Kidney tubule cell (primary cell): ENCODE measurements around the gene PORCN.
A peak's percentile ranks its signal among the peaks of the same experiment; 100 is the strongest.

Experiments used
- DNase-seq: peaks from one replicate; pipeline ENCODE4 v3.0.0-alpha.2; 2018; ENCODE audit warnings: low spot score

Gene PORCN

DNA sequence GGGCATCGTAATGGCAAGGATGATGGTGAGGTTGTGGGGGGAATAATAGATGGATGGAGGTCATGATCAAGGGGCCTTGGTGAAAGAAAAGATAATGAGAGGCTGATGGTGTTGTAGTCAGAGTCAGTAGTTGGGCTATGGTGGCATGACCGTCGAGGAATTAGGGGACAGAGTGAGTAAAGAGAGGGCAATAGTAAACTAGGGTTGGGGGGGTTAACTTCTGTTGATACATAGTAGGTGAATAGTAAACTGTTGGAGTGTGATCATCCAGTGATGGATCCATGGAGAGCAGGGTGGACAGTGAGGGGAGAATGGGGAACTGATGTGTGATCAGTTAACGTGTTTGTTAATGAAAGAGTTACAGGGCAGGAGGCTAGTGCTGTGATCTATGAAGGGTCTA lies 31.9 kb upstream of the PORCN start:
- DNase-seq, result no peak

DNA sequence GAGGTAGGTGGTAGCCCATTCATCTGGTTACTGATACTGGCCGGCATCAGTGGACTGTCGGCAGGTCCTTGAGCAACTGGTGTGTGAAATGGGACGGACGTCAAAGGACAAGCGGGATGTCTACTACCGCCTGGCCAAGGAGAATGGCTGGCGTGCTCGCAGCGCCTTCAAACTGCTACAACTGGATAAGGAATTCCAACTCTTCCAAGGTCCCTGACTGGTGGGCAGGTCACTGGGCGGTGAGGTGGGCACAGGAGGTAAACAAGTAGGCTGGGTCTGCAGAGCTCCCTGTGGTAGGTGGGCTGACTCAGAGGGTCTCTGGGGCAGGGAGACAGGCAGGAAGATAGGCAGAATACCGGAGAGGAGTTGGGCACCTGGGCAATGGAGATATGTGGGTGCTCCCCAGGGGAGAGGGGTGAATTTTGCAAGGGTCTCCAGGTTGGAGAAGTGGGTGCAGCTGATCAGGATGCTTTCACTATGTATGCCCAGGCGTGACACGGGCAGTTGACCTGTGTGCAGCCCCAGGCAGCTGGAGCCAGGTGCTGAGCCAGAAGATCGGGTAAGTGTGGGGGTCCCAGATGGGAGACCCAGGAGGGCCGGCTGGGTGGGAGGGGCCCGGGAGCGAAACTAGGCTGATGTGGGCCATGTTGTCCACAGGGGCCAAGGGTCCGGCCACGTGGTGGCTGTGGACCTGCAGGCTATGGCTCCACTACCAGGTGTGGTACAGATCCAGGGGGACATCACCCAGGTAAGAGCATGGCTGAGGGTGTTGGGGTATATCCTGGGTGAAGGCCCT lies 30.6 kb upstream of the PORCN start:
- DNase-seq, result no peak

DNA sequence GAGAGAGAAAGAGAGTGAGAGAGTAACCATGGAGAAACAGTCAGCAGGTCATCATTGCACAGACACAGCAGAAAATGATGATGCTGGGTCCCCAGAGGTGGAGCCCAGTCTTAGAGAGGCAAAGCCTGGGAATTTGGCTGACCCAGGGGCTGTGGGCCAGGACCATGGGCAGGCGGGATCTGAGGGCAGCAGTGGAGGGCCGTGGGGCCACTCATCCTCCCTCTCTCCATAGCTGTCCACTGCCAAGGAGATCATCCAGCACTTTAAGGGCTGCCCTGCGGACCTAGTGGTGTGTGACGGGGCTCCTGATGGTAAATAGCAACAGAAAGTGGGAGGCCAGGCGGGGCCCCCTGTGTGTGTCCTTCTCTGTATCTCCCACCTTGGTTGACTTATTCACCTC lies 30.0 kb upstream of the PORCN start:
- DNase-seq, result no peak

DNA sequence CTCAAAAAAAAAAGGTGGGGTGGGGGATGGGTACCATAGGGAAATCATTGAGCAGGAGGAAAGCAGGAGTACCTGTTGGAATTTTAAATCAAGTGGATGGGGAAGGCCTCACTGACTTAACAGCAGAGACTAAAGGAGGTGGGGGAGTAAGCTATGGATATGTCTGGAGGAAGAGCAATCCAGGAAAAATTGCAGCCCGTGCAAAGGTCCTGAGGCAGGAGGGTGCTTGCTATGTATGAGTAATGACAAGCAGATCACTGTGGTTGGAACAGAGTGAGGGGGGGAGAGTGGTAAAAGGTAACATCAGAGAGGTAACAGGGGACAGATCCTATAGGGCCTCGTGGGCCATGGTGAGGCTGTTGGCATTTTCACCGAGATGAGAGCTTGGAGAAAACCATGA lies 28.6 kb upstream of the PORCN start:
- no peak for DNase-seq

DNA sequence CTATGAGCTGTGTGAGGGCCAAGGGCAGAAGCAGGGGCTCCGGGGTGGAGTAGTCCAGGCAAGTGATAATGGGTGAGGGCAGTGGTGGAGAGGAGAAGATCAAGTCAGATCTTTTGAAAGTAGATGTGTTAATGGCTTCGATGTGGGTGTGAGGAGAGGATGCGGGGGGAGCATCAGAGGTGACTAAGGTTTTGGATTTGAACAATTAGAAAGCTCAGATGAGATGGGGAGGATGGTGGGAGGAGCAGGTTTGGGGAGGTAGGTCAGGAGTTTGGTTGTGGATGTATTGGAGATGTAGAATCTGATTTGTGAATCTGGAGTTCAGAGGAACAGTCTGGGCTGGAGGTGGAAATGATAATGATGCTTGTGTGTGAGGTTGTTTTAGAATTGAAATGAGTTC lies 28.2 kb upstream of the PORCN start:
- DNase-seq, result no peak

DNA sequence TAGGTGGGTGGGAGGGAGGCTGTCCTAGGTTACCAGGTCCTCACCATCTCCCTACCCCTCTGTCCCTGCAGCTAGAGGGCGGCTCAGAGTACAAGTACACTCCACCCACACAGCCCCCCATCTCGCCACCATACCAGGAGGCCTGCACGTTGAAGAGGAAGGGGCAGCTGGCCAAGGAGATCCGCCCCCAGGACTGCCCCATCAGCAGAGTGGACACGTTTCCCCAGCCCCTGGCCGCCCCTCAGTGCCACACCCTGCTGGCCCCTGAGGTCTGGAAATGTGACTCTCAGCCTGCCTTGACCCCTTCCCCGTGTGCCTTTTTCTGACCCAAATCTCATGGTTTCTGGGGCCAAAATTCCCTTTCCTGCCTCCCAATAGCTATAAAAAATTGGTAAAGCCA lies 26.3 kb upstream of the PORCN start:
- DNase-seq, result no peak

DNA sequence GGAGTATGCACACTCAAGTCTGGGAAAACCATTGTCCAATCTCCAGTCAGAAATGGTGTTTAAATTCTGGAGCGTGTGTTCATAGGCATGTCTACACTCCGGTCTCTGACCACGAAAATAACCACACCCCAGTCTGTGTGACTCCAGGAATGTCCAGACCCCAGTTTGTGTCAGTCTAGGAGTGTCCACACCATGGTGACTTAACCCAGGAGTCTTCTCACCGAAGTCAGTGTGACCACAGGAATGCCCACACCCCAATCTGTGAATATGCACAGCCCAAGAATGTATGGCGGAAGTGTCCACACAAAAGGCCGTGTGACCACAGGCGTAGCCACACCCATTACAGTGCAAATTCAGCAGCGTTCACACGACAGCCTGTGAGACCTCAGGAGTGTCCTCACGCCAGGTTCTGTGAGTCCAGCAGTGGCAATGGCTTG lies 21.4 kb upstream of the PORCN start:
- DNase-seq, result peak; percentile 96

DNA sequence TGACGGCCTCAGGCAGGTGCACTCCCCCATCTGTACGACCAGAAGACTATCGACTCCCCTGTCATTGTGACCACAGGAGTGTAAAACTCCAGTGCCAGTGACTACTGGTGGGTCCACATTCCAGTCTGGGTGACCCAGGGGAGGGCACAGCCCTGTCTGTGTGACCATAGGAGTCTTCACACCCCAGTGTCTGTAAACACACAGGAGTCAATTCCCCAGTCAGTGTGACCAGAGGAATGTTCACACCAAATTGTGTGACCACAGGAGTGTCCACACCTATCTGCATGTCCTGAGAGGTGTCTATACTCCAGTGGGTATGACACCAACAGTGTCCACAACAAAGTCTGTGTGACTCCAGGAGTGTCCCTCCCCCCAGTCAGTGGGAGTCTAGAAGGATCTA lies 20.8 kb upstream of the PORCN start:
- no peak for DNase-seq

DNA sequence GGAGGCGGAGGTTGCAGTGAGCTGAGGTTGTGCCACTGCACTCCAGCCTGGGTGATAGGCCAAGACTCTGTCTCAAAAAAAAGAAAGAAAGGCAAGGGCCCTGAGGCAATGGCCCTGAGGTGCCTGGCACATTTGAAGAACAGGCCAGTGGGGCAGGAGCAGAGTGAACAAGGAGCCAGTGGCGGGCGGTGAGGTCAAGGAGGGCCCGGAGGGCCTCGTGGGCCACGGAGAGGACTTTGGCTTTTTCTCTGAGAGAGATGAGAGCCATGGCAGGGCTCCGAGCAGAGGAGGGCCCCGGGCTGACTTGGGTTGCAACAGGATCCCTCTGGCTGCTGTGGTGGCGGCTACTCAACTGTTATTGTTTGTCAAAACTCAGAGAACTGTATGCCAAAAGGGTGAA lies 19.5 kb upstream of the PORCN start:
- DNase-seq, result no peak

DNA sequence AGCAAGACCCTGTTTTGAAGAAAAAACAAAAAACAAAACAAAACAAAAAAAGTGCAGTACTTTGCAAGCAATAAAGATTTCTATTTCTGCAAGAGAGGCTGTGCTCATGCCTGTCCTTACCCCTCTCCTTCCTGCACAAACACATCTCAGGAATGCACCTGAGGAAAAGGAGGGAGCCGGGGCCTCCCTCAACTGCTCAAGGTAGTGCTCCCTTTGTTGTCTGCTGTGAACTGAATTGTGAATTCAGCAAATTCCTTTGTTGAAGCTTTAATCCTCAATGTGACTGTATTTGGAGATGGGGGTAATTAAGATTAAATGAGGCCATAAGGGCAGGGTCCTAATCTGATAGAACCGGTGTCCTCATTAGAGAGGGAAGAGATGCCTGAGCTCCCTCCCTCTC lies 18.9 kb upstream of the PORCN start:
- no peak for DNase-seq

DNA sequence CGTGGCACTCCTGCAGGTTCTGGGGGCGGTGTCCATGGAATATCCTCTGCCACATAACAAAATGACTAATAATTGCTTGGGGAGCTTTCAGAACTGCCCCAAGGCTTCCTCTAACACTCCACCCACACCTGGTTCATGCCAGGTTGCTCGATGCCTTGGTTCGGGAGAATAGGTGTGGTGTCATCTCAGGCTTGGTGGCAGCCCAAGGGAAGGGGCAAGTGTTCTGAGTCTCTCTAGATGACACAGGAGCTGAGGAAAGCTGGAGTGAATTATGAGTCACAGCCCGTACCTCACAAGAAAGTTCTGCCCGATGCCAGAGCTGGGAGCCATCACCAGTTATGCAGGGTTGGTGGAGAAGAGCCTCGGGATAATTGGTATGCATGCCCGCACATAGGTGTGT lies 18.1 kb upstream of the PORCN start:
- peak; percentile 59 for DNase-seq

DNA sequence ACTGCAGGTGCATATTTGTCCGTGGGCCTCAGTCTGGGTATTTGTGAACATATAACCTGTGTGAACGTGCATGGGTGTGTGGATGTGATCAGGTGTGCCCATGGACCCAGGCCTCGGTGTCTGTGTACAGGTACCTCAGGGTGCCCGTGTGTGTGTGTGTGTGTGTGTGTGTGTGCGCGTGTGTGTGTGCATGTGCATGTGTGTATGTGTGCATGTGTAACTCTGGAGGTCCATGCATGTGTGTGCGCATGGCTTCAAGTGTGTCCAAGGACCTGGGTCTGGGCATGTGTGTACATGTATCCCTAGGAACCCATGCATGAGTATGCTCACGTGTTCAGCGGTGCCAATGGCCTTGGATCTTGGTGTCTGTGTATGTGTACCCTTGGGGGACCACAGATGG lies 17.0 kb upstream of the PORCN start:
- no peak for DNase-seq

DNA sequence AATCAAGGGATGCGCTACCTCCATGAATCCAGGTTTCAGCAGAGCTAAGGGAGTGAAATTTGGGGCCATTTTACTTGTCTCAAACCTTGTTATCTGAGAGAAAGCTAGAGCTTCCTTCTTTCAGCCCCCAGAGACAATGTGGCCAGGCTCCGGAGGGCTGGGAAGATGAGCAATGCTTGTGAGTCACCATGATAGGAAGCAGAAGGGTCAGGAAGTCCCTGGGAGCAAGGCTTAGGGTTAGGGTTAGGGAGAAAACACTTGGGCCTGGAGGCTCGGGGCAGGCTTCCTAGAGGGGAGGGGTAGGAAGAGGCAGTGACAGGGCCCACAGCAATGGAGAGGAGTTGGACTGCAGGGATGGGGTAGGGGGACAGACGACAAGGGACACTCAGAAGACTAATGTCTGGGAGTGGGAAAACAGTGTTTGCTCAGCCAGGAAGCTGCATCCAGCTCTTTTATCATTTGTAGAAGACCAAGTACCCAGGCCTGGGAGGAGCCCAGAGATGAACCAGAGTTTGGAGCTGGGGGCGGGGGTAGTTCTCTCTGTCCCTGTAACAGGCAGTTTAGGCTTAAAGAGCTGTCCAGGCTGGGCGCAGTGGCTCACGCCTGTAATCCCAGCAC lies 16.4 kb upstream of the PORCN start:
- DNase-seq, result peak; percentile 50

DNA sequence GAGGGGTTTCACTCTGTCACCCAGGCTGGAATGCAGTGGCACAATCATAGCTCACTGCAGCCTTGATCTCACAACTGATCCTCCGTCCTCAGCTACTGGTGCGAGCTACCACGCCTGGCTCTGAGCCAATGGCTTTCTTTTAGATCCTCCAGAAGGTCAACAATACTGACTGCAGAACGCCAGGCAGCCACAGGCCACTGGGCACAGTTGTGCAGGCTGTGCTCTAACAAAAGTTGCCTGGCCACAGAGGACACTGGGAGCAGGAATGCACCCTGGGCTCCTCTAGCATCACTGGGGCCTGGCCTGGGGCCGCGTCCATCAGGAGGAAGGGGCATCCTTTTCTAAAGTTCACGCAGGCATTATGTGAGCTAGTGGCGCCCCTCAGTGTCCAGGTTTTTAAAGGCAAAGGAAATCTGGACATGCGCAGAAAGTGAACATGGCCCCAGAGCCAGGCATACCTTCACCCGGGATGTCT lies 14.9 kb upstream of the PORCN start:
- peak; percentile 55 for DNase-seq

DNA sequence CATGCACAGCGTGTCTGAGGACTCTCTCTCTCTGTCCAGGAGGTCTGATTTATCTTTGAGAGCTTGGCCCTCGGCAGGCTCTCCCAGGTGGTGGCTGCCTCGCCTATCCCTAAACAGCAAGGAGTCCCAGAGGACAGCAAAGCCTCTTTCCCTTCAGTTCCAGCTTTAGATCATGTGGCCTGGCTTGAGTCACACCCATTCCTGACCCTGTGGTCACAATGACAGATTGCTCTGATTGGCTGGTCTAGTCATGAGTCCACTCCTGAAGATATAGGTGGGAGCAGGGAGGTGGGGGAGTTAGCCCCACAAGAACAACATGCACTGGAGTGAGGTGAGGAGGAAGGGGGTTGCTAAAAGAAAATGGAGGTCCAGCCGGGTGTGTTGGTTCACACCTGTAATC lies 12.1 kb upstream of the PORCN start:
- peak; percentile 41 for DNase-seq

DNA sequence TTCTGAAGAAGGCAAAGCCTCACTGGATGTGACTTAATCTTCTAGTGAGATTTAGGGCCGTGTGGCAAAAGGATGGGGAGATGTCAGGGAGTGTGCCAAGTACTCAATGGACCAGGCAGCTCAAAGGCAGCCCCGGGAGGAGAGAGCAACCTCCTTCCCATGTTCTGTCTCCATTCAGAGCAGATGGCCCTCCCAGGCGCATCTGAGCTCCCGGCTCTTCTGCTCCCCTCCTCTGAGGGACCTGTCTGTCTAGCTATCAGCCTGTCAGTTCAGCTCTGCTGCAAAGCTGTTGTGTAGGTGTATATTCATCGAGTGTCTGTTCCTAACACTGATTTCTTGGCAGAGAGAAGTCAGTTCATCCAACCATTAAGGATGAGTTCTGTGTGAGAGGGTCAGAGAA lies 10.9 kb upstream of the PORCN start:
- no peak for DNase-seq

DNA sequence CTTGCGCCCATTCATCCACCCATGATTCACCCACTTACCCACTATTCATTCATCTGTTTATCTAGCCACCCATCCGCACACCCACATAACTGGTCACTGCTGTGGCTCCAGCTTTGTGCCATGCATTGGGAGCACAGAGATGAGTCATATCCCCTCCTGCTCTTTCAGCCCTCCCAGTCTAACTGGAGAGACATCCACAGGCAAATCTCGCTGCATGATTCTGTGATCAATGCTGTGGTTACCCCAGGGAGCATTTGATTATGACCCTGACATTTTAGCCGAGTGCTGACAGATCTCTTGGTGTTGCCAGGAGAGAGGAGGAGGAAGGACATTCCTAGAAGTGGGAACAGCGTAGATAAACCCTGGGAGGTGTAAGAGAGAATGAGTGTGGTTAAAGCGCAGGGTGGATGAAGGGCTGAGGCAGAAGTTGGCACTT lies 10.4 kb upstream of the PORCN start:
- DNase-seq, result peak; percentile 97

DNA sequence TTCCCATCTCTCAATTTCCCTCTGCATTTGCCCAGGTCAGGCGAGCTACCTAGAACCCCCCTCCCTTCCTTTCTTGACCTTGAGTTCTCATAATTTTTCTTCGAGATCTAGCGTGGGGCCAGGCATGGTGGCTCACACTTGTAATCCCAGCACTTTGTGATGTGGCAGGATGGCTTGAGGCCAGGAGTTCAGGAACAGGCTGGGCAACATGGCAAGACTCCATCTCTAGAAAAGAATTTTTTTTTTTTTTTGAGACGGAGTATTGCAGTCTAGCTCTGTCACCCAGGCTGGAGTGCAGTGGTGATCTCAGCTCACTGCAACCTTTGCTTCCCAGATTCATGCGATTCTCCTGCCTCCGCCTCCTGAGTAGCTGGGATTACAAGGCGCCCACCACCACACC lies 4.5 kb upstream of the PORCN start:
- DNase-seq, result no peak

DNA sequence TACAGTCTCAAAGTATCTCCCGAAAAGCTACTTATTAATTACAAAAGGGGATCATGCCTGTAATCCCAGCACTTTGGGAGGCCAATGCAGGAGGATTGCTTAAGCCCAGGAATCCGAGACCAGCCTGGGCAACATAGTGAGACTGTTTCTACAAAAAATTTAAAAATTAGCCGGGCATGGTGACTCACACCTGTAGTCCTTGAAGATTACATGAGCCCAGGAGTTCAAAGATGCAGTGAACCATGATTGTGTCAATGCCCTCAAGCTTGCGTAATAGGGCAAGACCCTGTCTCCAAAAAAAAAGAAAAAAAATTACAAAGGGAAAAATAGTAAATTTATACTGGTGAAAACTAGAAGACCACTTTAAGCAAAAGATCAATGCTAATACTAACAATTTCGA lies 3.3 kb upstream of the PORCN start:
- DNase-seq, result peak; percentile 57

DNA sequence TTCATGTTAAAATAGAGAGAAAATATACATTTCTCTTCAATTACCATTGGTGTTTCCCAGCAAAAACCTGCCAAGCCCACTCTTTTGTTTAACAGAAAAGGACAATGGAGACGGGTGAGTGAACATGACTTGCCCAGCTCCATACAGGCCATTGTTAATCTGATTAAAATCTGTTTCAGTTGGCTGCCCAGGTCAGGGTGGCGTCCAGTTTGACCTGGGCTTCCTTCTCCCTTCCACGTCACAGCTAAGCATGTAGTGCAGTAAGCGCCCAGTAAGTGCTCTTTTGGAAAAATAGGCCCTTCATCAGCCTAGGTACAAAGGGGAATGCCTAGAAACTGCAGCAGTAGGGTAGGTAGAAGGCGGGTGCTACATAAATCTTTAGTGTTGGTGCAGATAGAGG lies 1.5 kb upstream of the PORCN start:
- no peak for DNase-seq

DNA sequence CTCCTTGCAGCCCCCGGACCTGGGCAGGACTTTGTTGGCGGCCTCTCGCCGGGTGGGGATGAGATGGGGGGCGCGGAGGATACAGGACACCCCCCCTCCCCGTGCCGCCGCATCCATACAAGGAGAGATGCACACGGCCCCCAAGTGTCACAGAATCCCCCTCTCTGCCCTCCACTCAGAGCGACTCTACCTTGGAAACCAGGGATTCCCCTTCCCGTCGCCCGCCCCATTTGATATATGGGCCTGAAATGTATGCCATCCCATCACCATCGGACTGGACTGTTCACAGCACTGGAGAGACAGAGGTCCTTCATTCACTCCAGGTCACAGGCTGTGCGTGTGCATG lies 426 bp downstream of the PORCN start:
- no peak for DNase-seq

DNA sequence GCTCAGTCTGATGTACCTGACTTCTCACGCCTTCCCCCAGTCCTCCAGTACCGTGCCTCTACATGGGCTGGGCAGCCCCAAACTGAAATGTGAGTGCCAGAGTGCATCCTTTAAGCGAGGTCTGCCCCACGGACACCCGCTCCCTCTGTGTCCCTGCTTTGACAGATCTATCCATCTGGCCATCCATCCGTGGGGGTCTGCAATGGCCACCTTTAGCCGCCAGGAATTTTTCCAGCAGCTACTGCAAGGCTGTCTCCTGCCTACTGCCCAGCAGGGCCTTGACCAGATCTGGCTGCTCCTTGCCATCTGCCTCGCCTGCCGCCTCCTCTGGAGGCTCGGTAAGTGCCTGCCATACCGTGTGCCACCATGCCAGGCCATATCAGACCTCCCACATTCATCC lies 827 bp downstream of the PORCN start:
- no peak for DNase-seq

DNA sequence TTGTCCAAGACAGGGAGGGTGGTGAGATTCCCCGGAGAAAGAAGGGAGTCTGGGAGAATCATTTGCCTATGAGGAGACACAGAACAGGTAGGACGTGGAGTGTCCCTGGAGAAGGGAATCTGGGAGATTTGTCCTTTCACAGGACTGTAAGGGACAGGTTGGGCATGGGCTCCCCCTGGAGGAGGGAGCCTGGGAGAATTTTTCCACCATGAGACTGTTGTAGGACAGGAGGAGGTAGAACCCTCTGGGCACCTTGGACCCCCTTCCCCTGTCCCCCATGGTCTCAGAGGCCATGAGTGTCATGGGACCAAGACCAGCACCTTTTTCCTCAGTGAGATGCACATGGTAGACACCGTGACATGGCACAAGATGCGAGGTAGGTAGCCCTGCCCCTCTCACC lies 2.8 kb downstream of the PORCN start:
- DNase-seq, result peak; percentile 39

DNA sequence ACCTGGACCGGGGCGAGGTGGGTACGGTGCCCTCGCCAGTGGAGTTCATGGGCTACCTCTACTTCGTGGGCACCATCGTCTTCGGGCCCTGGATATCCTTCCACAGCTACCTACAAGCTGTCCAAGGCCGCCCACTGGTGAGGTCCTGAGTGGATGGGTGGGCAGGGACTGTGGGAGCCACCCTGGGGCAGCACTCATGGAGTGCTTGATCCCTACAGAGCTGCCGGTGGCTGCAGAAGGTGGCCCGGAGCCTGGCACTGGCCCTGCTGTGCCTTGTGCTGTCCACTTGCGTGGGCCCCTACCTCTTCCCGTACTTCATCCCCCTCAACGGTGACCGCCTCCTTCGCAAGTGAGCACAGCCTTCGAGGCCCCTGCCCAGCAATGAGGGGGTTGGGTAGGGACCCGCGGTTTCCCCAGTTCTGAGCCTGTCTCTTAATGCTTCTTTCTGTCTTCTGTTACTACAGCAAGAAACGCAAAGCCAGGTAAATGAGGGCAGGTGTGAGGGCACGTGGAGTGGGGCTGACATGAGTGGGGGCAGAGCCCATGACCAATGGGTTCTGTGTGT lies 3.7 kb downstream of the PORCN start:
- no peak for DNase-seq
